ENCODE data around the gene HRH1.

HRH1 gene

DNA sequence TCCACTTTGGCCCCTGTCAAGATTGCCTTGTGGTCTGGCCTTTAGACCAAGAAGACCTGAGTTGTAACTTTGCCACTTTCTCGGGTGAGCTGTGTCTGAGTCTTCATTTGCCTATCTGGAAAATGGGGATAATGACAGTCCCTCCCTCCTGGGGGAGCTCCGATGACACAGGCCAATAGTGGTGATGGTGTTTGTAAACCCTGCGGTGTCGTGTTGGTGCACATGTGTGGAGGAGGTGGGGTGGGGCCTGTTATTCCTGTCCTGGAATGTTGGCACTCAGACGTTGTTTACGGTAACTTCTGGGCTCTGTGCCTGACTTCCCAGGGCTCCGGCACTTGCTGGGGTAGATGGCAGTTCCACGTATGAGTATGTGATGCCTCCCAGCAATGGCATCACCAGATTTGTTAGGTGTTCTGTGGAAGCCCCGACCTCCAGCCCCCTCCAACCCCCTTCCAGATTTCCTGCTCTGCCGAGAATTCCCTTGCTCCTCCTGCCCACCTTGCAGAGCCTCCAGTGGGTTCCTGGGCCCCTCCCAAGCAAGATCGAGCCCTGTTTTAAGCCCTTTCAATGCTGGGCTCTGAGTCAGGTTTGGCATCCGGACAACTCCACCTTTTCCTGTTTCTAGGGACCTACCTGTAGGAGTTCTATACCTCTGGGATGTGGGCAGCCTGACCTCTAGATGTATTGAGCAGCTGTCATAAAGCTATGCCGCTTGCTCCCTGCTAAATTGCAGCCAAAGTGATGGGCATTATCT lies 31.4 kb downstream of the HRH1 start:
- CTCF ChIA-PET: no interaction called here
- no peak for DNase-seq (ENCODE audit: extremely low spot score)
- POLR2A ChIA-PET: no interaction called here
- no peak for TF ChIP-seq L3MBTL2 (conservative IDR thresholded peaks at IDR 0.05)
- TF ChIP-seq LEF1 (IDR thresholded peaks at IDR 0.05; ENCODE audit: borderline replicate concordance): no peak
- no peak for TF ChIP-seq NFRKB (IDR thresholded peaks at IDR 0.05)
- no peak for TF ChIP-seq TARDBP (IDR thresholded peaks at IDR 0.05)
- TF ChIP-seq ELF4 (IDR thresholded peaks at IDR 0.05): no peak
- TF ChIP-seq ARNT (IDR thresholded peaks at IDR 0.05): no peak
- no peak for TF ChIP-seq ZNF384 (IDR thresholded peaks at IDR 0.05)
- TF ChIP-seq SP1 (IDR thresholded peaks at IDR 0.05): no peak
- no peak for TF ChIP-seq BHLHE40 (IDR thresholded peaks at IDR 0.05; ENCODE audit: borderline replicate concordance)
- no peak for TF ChIP-seq FOXM1 (IDR thresholded peaks at IDR 0.05; ENCODE audit: borderline replicate concordance)
- no peak for TF ChIP-seq HDGF (IDR thresholded peaks at IDR 0.05; ENCODE audit: borderline replicate concordance)
- TF ChIP-seq, protein P1, sequence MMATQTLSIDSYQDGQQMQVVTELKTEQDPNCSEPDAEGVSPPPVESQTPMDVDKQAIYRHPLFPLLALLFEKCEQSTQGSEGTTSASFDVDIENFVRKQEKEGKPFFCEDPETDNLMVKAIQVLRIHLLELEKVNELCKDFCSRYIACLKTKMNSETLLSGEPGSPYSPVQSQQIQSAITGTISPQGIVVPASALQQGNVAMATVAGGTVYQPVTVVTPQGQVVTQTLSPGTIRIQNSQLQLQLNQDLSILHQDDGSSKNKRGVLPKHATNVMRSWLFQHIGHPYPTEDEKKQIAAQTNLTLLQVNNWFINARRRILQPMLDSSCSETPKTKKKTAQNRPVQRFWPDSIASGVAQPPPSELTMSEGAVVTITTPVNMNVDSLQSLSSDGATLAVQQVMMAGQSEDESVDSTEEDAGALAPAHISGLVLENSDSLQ (IDR thresholded peaks at IDR 0.05): no peak
- TF ChIP-seq FOXK2 (IDR thresholded peaks at IDR 0.05): no peak

DNA sequence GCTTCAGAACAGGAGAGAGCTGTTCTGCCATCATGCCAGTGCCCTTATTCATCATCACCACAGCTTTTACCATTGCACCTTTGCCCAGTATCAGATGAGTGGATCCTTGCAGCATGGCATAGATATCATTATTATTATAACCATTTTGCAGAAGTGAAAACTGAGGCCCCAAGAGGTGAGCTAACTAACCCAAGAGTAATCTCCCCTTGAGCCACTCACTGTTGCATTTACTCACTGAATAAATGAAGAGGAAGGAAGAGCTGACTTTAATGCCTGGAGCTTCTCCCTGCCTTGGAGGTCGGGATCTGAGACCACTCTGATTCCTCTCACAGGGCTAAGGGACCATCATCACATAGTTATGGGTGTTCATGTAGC lies 32.0 kb downstream of the HRH1 start:
- DNase-seq (ENCODE audit: extremely low spot score): no peak
- ChIA-PET POLR2A (no interaction called here), CTCF (no interaction called here)
- TF ChIP-seq HDGF (IDR thresholded peaks at IDR 0.05; ENCODE audit: borderline replicate concordance): no peak
- no peak for TF ChIP-seq BHLHE40 (IDR thresholded peaks at IDR 0.05; ENCODE audit: borderline replicate concordance)

DNA sequence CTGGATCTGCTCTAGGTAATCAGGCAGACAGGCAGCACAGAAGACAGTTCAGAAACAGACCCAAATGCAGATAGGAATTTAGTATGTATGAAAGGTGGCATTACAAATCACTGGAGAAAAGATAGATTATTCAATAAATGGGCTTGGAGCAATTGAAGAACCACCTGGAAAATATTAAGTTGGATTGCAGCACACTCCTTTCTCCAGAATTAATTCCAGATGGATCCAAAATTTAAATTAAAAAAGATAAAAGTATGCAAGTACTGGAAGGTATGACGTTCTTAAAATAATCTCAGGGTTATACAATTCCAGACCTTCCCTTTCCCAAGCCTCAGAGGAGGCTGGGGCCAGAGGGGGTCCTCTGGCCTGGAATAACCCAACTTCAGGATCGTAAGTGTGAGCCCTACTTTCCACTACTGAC lies 32.5 kb downstream of the HRH1 start:
- CTCF ChIA-PET: no interaction called here
- TF ChIP-seq HDGF (IDR thresholded peaks at IDR 0.05; ENCODE audit: borderline replicate concordance) (no peak), SUZ12 (IDR thresholded peaks at IDR 0.05) (no peak), NFRKB (IDR thresholded peaks at IDR 0.05) (no peak), FOXK2 (IDR thresholded peaks at IDR 0.05) (no peak), ELF4 (IDR thresholded peaks at IDR 0.05) (no peak), CTBP1 (IDR thresholded peaks at IDR 0.05; ENCODE audit: borderline replicate concordance) (no peak), ZNF384 (IDR thresholded peaks at IDR 0.05) (no peak), TARDBP (IDR thresholded peaks at IDR 0.05) (no peak), ARNT (IDR thresholded peaks at IDR 0.05) (no peak), SP1 (IDR thresholded peaks at IDR 0.05) (no peak), BHLHE40 (IDR thresholded peaks at IDR 0.05; ENCODE audit: borderline replicate concordance) (no peak), LEF1 (IDR thresholded peaks at IDR 0.05; ENCODE audit: borderline replicate concordance) (no peak), FOXA1 (IDR thresholded peaks at IDR 0.05) (no peak), L3MBTL2 (conservative IDR thresholded peaks at IDR 0.05) (no peak), FOXM1 (IDR thresholded peaks at IDR 0.05; ENCODE audit: borderline replicate concordance) (no peak)
- TF ChIP-seq, protein P1 (IDR thresholded peaks at IDR 0.05): no peak
- POLR2A ChIA-PET: no interaction called here
- DNase-seq (ENCODE audit: extremely low spot score): no peak

DNA sequence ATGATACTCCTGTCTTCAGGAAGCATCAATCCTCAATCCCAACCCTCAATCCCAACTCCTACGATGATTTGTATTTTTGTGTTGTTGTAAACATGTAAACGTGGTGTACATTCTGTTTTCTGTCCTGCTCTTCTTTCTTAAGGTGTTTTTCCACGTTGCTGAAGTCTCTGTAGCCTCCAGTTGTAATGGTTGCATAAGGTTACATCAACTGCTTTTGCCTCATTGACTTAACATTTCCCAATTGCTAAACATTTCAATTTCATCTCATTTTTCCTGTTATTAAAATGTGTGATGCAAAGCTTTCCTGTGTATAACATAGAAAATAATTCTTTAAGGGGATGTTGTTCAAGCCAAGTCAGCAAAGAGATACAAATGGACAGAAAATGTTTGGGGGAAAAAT lies 33.4 kb downstream of the HRH1 start:
- ChIA-PET CTCF (no interaction called here), POLR2A (no interaction called here)
- DNase-seq (ENCODE audit: extremely low spot score): no peak
- TF ChIP-seq FOXA1 (IDR thresholded peaks at IDR 0.05) (no peak), ELF4 (IDR thresholded peaks at IDR 0.05) (no peak), FOXM1 (IDR thresholded peaks at IDR 0.05; ENCODE audit: borderline replicate concordance) (no peak), TARDBP (IDR thresholded peaks at IDR 0.05) (no peak), SP1 (IDR thresholded peaks at IDR 0.05) (no peak), L3MBTL2 (conservative IDR thresholded peaks at IDR 0.05) (no peak), NFRKB (IDR thresholded peaks at IDR 0.05) (no peak), SUZ12 (IDR thresholded peaks at IDR 0.05) (no peak), HDGF (IDR thresholded peaks at IDR 0.05; ENCODE audit: borderline replicate concordance) (no peak), BHLHE40 (IDR thresholded peaks at IDR 0.05; ENCODE audit: borderline replicate concordance) (no peak)

DNA sequence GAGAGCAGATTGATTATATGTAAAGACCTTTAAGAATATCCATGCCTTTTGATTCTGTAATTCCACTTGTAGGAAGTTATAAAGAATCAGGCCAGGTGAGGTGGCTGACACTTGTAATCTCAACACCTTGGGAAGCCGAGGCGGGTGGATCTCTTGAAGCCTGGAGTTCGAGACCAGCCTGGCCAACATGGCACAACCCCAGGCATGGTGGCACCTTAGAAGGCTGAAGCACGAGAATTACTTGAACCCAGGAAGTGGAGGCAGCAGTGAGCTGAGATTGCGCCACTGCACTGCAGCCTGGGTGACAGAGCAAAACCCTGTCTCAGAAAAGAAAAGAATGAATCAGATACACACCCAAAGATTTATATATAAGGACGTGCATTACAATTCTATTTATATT lies 33.9 kb downstream of the HRH1 start:
- TF ChIP-seq ELF4 (IDR thresholded peaks at IDR 0.05) (no peak), SP1 (IDR thresholded peaks at IDR 0.05) (no peak), FOXK2 (IDR thresholded peaks at IDR 0.05) (no peak), TARDBP (IDR thresholded peaks at IDR 0.05) (no peak), L3MBTL2 (conservative IDR thresholded peaks at IDR 0.05) (no peak)
- POLR2A ChIA-PET: no interaction called here
- DNase-seq (ENCODE audit: extremely low spot score): no peak
- CTCF ChIA-PET: no interaction called here

DNA sequence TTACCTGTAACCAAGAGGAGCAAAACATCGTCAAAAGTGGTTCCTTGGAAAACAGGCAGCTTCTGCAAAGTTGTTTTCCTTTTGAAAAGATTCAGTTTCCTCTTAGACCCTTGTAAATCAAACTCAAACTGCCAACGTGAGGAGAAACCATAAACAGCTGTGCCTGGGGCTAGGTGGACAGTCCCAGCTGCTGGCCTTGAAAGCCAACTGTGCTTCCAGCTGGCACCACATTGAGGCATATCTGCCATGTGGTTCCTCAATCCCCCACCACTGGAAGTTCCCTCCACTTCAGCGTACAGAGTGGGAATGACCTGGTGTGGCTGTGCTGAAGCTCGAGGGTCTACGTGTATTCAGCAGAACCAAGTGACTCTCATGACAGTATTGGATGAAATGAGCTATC lies 40.9 kb downstream of the HRH1 start:
- ChIA-PET CTCF (interaction anchor here (0.6 to 1.1 kb wide), 4 partner anchors 10 to 140 kb away, joined by 3 read pairs; no protein-coding TSS in a partner anchor), POLR2A (interaction anchor here (1.4 kb wide), 1 partner anchor 11 kb away, joined by 3 read pairs; no protein-coding TSS in a partner anchor)
- TF ChIP-seq, protein P1 (IDR thresholded peaks at IDR 0.05): peak; percentile 27; the same call in 1 of the 2 replicates
- TF ChIP-seq SP1 (IDR thresholded peaks at IDR 0.05): no peak
- no peak for DNase-seq (ENCODE audit: extremely low spot score)

All from HEK293T (cell line).